Cardiac muscle cell (in vitro differentiated cells and primary cell): Measurements from ENCODE around the gene MYL12B. TPM values are rescaled to one million over a fixed set of nuclear protein-coding genes. Genes with fewer than 3 reads are reported as not detected.

ENCODE experiments used
- DNase-seq, 2 donors: peaks; one replicate each; pipeline versions ENCODE4 v3.0.0 to v3.0.0-alpha.2; 2010 to 2017; ENCODE audit warnings: low read depth in 1 of 2, low spot score in 1 of 2
- H3K27ac ChIP-seq: fragments of 200-600 bp; sonication (generic); 2 replicates; pipeline ENCODE4 v1.5.1; 2016
- H3K27me3 ChIP-seq: fragments of 200-600 bp; sonication (generic); 2 replicates; pipeline ENCODE4 v1.6.0; 2016; ENCODE audit warnings: control low read depth
- H3K36me3 ChIP-seq: fragments of 200-600 bp; sonication (generic); 2 replicates; pipeline ENCODE4 v1.5.1; 2016; ENCODE audit warnings: control low read depth
- H3K4me1 ChIP-seq: fragments of 200-600 bp; sonication (generic); 2 replicates; pipeline ENCODE4 v1.8.1; 2017; ENCODE audit warnings: low read depth, mild to moderate bottlenecking, mixed run types
- H3K4me3 ChIP-seq: fragments of 200-600 bp; sonication (generic); 2 replicates; pipeline ENCODE4 v1.5.1; 2016; ENCODE audit warnings: mild to moderate bottlenecking
- H3K9me3 ChIP-seq: fragments of 200-600 bp; sonication (generic); 2 replicates; pipeline ENCODE4 v1.5.1; 2017; ENCODE audit warnings: low read depth, mild to moderate bottlenecking, control low read depth
- CTCF ChIP-seq: IDR thresholded peaks from 2 replicates; pipeline ENCODE4 v1.5.1; 2012; ENCODE audit warnings: low read depth, mild to moderate bottlenecking, low read length
- polyA plus RNA-seq: library from polyadenylated mRNA; unstranded; fragments of >200 nt; fragmentation: Nextera tagmentation; extraction: Ambion mirVana; gene quantifications from 2 replicates; pipeline ENCODE4 v1.2.1, GENCODE V29; 2016
- total RNA-seq: library from RNA; depleted of rRNA; stranded (reverse); fragments of >200 nt; gene quantifications from 2 replicates; pipeline ENCODE4 v1.2.3, GENCODE V29; 2016

MYL12B gene
- total and polyA plus RNA-seq, 2 experiments from 2014 or later, result 74.8 to 299 TPM

DNA sequence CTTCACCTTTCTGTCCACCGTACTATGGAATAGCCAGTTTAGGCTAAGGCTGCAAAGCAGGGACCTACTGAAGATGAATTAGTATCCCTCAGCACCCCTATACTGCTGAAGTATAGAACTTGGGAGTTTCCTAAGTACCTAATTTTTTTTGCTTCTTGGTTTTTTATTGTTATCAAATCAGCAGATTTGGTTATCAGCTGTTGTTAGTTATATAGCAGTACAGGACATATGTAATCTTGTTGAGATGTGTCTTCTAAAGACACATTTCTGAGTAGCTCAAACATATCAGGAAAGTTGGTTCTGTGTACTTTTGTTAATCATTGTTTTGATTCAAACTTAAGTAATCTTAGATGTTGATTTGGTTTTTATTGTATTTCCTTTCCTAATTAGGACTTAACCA, 9.1 kb upstream of the MYL12B start:
- Histone ChIP-seq H3K9me3 (no peaks in the 10 kb centered on the region), H3K4me3 (no peak overlapping the region), H3K4me1 (peaks cover 23% of the 10 kb centered on the region), H3K27ac (no peak overlapping the region), H3K36me3 (peaks cover 37% of the 10 kb centered on the region), H3K27me3 (no peaks in the 10 kb centered on the region)
- no peak for TF ChIP-seq CTCF
- no peak for DNase-seq

DNA sequence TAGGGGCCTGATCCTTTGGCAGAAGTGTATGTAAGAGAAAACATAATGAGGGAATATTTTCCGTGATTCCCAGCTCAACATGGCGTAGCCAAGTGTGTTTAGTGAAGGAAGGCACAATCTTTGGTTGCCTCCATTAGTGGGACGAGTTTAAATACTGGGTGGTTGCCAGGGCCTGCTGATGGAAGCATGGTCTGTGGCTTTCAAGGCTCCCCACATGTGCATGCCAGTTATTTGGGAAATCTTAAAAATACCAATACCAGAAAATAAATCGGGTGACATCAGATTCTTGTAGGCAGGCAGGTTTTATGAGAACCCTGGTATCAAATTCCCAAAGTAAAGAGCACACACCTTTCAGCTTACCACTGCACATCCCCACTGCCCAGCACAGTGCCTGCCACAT, 7.2 kb upstream of the MYL12B start:
- Histone ChIP-seq H3K4me3 (no peak overlapping the region), H3K36me3 (peaks cover 37% of the 10 kb centered on the region), H3K4me1 (peaks cover 23% of the 10 kb centered on the region), H3K27me3 (no peaks in the 10 kb centered on the region), H3K9me3 (no peaks in the 10 kb centered on the region), H3K27ac (peak overlapping the region; percentile 92)
- TF ChIP-seq CTCF, result no peak
- no peak for DNase-seq

- H3K27me3 ChIP-seq, result no peaks in the 10 kb centered on the region
- peak overlapping the region; percentile 92 for H3K27ac ChIP-seq
- H3K9me3 ChIP-seq, result no peaks in the 10 kb centered on the region
- H3K36me3 ChIP-seq, result peaks cover 37% of the 10 kb centered on the region
- no peak for DNase-seq
- H3K4me3 ChIP-seq, result no peak overlapping the region
- no peak for TF ChIP-seq CTCF
- H3K4me1 ChIP-seq, result peaks cover 24% of the 10 kb centered on the region
These were observed 6.2 kb upstream of the MYL12B start for GRCh38 chr18:3255611-3256165.

DNA sequence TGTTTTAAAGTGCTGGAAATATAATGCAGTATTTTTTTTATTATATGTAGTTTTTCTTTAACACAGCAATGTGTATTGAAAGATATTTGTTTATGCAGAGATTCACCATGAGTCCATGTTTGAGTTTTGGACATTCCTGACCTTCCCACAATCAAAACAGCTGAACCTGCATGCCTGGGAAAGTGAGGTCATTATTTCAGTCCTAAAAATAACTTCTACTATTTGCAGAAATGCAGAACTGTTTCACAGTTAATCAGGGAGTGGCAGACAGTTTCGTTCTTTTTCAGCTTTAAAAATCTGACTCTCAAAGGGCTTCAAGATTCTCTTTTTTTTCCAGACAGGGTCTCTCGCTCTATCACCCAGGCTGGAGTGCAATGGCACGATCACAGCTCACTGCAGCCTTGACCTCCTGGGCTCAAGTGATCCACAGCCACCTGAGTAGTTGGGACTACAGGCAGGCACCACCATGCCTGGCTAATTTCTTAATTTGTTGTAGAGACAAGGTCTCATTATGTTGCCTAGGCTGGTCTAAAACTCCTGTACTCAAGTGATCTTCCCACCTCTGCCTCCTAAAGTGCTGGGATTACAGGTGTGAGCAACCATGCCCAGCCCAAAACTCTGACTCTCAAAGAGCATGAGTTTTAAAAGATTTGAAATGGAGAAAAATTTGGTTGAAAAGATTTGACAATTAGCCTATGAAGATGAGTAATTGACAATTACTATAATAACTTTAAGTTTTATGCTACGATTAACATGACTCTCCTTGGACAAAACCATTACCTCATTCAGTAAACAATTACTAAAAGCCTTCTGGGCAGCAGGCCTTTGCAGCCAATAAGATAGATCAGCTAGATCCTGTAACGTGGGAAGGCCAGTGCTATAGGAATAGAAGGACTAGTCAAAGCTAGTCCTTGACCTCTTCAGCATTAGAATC, 5.0 kb upstream of the MYL12B start:
- Histone ChIP-seq H3K4me3 (no peak overlapping the region), H3K27ac (peak overlapping the region; percentile 92), H3K36me3 (peaks cover 37% of the 10 kb centered on the region), H3K27me3 (no peaks in the 10 kb centered on the region), H3K9me3 (no peaks in the 10 kb centered on the region), H3K4me1 (peaks cover 22% of the 10 kb centered on the region)
- peak in 1 of 2 donors; percentile 49 for DNase-seq
- no peak for TF ChIP-seq CTCF

DNA sequence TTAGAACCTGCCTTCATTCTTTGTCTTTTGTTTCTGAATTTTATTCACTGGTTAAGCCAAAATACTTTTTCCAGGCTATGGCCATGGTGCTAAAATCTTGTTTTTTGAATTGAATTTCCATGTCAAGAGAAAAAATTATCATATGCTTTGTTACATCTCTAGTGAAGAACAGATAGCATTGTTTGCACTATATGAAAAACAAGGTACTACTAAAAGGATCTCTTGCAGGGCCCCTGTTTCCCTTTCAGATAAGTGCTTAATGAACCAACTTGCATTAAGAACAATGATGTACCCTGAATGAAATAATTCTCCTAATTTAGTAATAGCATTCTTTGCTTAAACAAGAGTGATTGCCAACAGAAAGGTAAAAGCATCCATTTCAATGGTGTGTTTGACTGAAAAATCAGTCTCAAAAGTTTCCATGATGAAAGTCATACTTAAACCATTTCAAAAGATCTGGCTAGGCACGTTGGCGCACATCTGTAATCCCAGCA, 4.3 kb upstream of the MYL12B start:
- Histone ChIP-seq H3K27me3 (no peaks in the 10 kb centered on the region), H3K27ac (peak overlapping the region; percentile 92), H3K36me3 (peaks cover 37% of the 10 kb centered on the region), H3K4me3 (no peak overlapping the region), H3K9me3 (no peaks in the 10 kb centered on the region), H3K4me1 (peaks cover 19% of the 10 kb centered on the region)
- no peak for TF ChIP-seq CTCF
- no peak for DNase-seq
